CD4-positive, CD25-positive, alpha-beta regulatory T cell (primary cell): ENCODE data around the gene MED13L. TPM values are rescaled to one million over a fixed set of nuclear protein-coding genes. Genes with fewer than 3 reads are reported as not detected.
"Not testable (repeated sequence)": the region's sequence is repeated elsewhere in the genome, so short reads cannot be mapped to it uniquely, and the experiment has no call there.

Experiments
- ATAC-seq, 2 donors: fragments of 150-1000 bp; cut with Tn5 transposase; one replicate each; pipeline ENCODE4 v1.10.0; 2021; ENCODE audit warnings: low read depth in 2 of 2, moderate number of reproducible peaks in 2 of 2, moderate library complexity in 1 of 2
- DNase-seq, 3 donors: peaks; one replicate each; pipeline versions ENCODE4 v3.0.0 to v3.0.0-alpha.2; 2012 to 2022; ENCODE audit warnings: mixed read lengths in 1 of 3
- H3K27ac ChIP-seq: one replicate; pipeline ENCODE4 v1.7.0; 2013; ENCODE audit warnings: mild to moderate bottlenecking, low read length; ENCODE audit not compliant: insufficient read depth, poor library complexity, severe bottlenecking
- H3K27me3 ChIP-seq: one replicate; pipeline ENCODE4 v1.7.0; 2013; ENCODE audit warnings: low read length; ENCODE audit not compliant: control insufficient read depth, insufficient read depth
- H3K36me3 ChIP-seq: one replicate; pipeline ENCODE4 v1.7.0; 2013; ENCODE audit warnings: mild to moderate bottlenecking, low read length, moderate library complexity; ENCODE audit not compliant: control insufficient read depth, insufficient read depth
- H3K4me1 ChIP-seq: 2 replicates; pipeline ENCODE4 v1.7.0; 2013; ENCODE audit warnings: mild to moderate bottlenecking, low read length; ENCODE audit not compliant: insufficient read depth, control insufficient read depth, poor library complexity, severe bottlenecking
- H3K4me3 ChIP-seq: one replicate; pipeline ENCODE4 v1.7.0; 2013; ENCODE audit warnings: low read depth, mild to moderate bottlenecking, low read length, moderate library complexity
- H3K9me3 ChIP-seq, 2 experiments: 1 replicate in 1 of 2; 2 replicates in 1 of 2; pipeline ENCODE4 v1.7.0; 2013; ENCODE audit warnings: low read length in 2 of 2, mild to moderate bottlenecking in 1 of 2, moderate library complexity in 1 of 2; ENCODE audit not compliant: control insufficient read depth in 2 of 2
- H3K27ac Mint-ChIP-seq, 3 donors: one replicate each; pipeline ENCODE4 v1.8.0; 2020 to 2022; ENCODE audit warnings: mild to moderate bottlenecking in 3 of 3, mixed read lengths in 3 of 3, moderate library complexity in 2 of 3
- H3K27me3 Mint-ChIP-seq: one replicate; pipeline ENCODE4 v1.8.0; 2022; ENCODE audit warnings: mild to moderate bottlenecking, mixed read lengths
- H3K36me3 Mint-ChIP-seq: one replicate; pipeline ENCODE4 v1.8.0; 2020; ENCODE audit warnings: mixed read lengths
- H3K4me1 Mint-ChIP-seq, 4 donors: one replicate each; pipeline ENCODE4 v1.8.0; 2020 to 2022; ENCODE audit warnings: mixed read lengths in 4 of 4, mild to moderate bottlenecking in 1 of 4
- H3K4me3 Mint-ChIP-seq, 4 donors: one replicate each; pipeline ENCODE4 v1.8.0; 2020 to 2022; ENCODE audit warnings: mild to moderate bottlenecking in 4 of 4, mixed read lengths in 4 of 4, moderate library complexity in 3 of 4
- H3K9me3 Mint-ChIP-seq, 7 donors: one replicate each; pipeline ENCODE4 v1.8.0; 2020 to 2022; ENCODE audit warnings: mixed read lengths in 7 of 7, mild to moderate bottlenecking in 3 of 7, moderate library complexity in 2 of 7
- polyA plus RNA-seq, 4 donors: library from polyadenylated mRNA; unstranded; fragments of 300-500 nt; fragmentation: Illumina TruSeq; gene quantifications; one replicate each; pipeline ENCODE4 v1.2.3, GENCODE V29; 2021
- total RNA-seq: library from RNA; stranded (reverse); gene quantifications from one replicate; pipeline ENCODE4 v1.2.3, GENCODE V29; 2022

MED13L gene
- total and polyA plus RNA-seq, 5 donors from 2014 or later: 4.5 to 179 (median 7.0) TPM

- H3K36me3 ChIP-seq: peaks cover 71% of the 10 kb centered on the region
- H3K27me3 ChIP-seq: no peaks in the 10 kb centered on the region
- Mint-ChIP-seq H3K36me3 (peaks cover 42% of the 10 kb centered on the region), H3K4me3 (no peak overlapping the region), H3K27ac (no peak overlapping the region), H3K4me1 (peaks cover 2 to 8% (median 5%) of the 10 kb centered on the region in 4 donors), H3K27me3 (no peaks in the 10 kb centered on the region), H3K9me3 (no peaks in the 10 kb centered on the region)
- ATAC-seq: no peak
- no peak overlapping the region for H3K27ac ChIP-seq
- no peaks in the 10 kb centered on the region for H3K9me3 ChIP-seq
- no peak for DNase-seq
- H3K4me3 ChIP-seq: no peak overlapping the region
- H3K4me1 ChIP-seq: no peaks in the 10 kb centered on the region
Measured at GRCh38 chr12:115983226-115983798, 294.2 kb downstream of the MED13L start.

- no peak overlapping the region for H3K4me3 ChIP-seq
- no peak overlapping the region for H3K27ac Mint-ChIP-seq
- no peaks in the 10 kb centered on the region for H3K27me3 ChIP-seq
- H3K4me3 Mint-ChIP-seq: no peak overlapping the region
- H3K4me1 ChIP-seq: no peaks in the 10 kb centered on the region
- H3K36me3 ChIP-seq: peaks cover 66% of the 10 kb centered on the region
- H3K27me3 Mint-ChIP-seq: no peaks in the 10 kb centered on the region
- no peaks in the 10 kb centered on the region for H3K9me3 ChIP-seq
- ATAC-seq (no peak), DNase-seq (no peak)
- no peaks in the 10 kb centered on the region for H3K9me3 Mint-ChIP-seq
- peaks cover 0 to under 1% (median 0%) of the 10 kb centered on the region in 4 donors for H3K4me1 Mint-ChIP-seq
- H3K27ac ChIP-seq: no peak overlapping the region
- H3K36me3 Mint-ChIP-seq: peaks cover 32% of the 10 kb centered on the region
Measured at GRCh38 chr12:115980339-115980738, 297.2 kb downstream of the MED13L start.

- H3K27me3 Mint-ChIP-seq: no peaks in the 10 kb centered on the region
- ATAC-seq: no peak
- Histone ChIP-seq H3K4me1 (no peaks in the 10 kb centered on the region), H3K9me3 (no peaks in the 10 kb centered on the region), H3K27me3 (no peaks in the 10 kb centered on the region), H3K27ac (no peak overlapping the region), H3K4me3 (no peak overlapping the region), H3K36me3 (peaks cover 71% of the 10 kb centered on the region)
- no peak overlapping the region for H3K4me3 Mint-ChIP-seq
- H3K36me3 Mint-ChIP-seq: peaks cover 37% of the 10 kb centered on the region
- peaks cover 0 to 5% (median 0%) of the 10 kb centered on the region in 4 donors for H3K4me1 Mint-ChIP-seq
- peak overlapping the region in 1 of 3 donors; percentile 24 for H3K27ac Mint-ChIP-seq
- H3K9me3 Mint-ChIP-seq: no peaks in the 10 kb centered on the region
- DNase-seq: no peak
Measured at GRCh38 chr12:115979851-115980250, 297.6 kb downstream of the MED13L start.

GRCh38 chr12:115979351-115979750 is 298.1 kb downstream of the MED13L start:
- Histone ChIP-seq H3K27me3 (no peaks in the 10 kb centered on the region), H3K9me3 (no peaks in the 10 kb centered on the region), H3K4me1 (no peaks in the 10 kb centered on the region), H3K36me3 (peaks cover 71% of the 10 kb centered on the region), H3K4me3 (no peak overlapping the region), H3K27ac (no peak overlapping the region)
- peaks cover 0 to 5% (median 0%) of the 10 kb centered on the region in 4 donors for H3K4me1 Mint-ChIP-seq
- no peaks in the 10 kb centered on the region for H3K9me3 Mint-ChIP-seq
- no peak for ATAC-seq
- H3K27me3 Mint-ChIP-seq: no peaks in the 10 kb centered on the region
- H3K36me3 Mint-ChIP-seq: peaks cover 36% of the 10 kb centered on the region
- peak overlapping the region in 1 of 3 donors; percentile 24 for H3K27ac Mint-ChIP-seq
- H3K4me3 Mint-ChIP-seq: no peak overlapping the region
- DNase-seq: no peak

- H3K9me3 ChIP-seq, H3K27me3 Mint-ChIP-seq, H3K4me3 Mint-ChIP-seq, H3K27me3 ChIP-seq, H3K9me3 Mint-ChIP-seq, DNase-seq, H3K4me1 Mint-ChIP-seq, H3K27ac ChIP-seq, H3K4me1 ChIP-seq, ATAC-seq, H3K4me3 ChIP-seq: not testable (repeated sequence)
- H3K27ac Mint-ChIP-seq: peak overlapping the region in 2 of 3 donors; percentile 6 to 63
- H3K36me3 Mint-ChIP-seq: peaks cover 37% of the 10 kb centered on the region
- peaks cover 65% of the 10 kb centered on the region for H3K36me3 ChIP-seq
Measured at GRCh38 chr12:115976829-115977228, 300.7 kb downstream of the MED13L start.

- Histone ChIP-seq H3K36me3 (peaks cover 65% of the 10 kb centered on the region), H3K4me3 (no peak overlapping the region), H3K9me3 (no peaks in the 10 kb centered on the region), H3K4me1 (no peaks in the 10 kb centered on the region), H3K27ac (no peak overlapping the region), H3K27me3 (no peaks in the 10 kb centered on the region)
- peaks cover 39% of the 10 kb centered on the region for H3K36me3 Mint-ChIP-seq
- H3K4me3 Mint-ChIP-seq: no peak overlapping the region
- no peaks in the 10 kb centered on the region for H3K27me3 Mint-ChIP-seq
- no peaks in the 10 kb centered on the region for H3K9me3 Mint-ChIP-seq
- H3K27ac Mint-ChIP-seq: peak overlapping the region in 1 of 3 donors; percentile 3
- no peak for DNase-seq
- ATAC-seq: no peak
- peaks cover 0 to 5% (median 0%) of the 10 kb centered on the region in 4 donors for H3K4me1 Mint-ChIP-seq
Measured at GRCh38 chr12:115975411-115975810, 302.1 kb downstream of the MED13L start.

- Histone ChIP-seq H3K27me3 (no peaks in the 10 kb centered on the region), H3K9me3 (no peaks in the 10 kb centered on the region), H3K27ac (no peak overlapping the region), H3K36me3 (peaks cover 64% of the 10 kb centered on the region), H3K4me1 (no peaks in the 10 kb centered on the region), H3K4me3 (no peak overlapping the region)
- peak overlapping the region in 2 of 3 donors; percentile 14 to 45 for H3K27ac Mint-ChIP-seq
- no peak overlapping the region for H3K4me3 Mint-ChIP-seq
- peaks cover 0 to 5% (median 0%) of the 10 kb centered on the region in 4 donors for H3K4me1 Mint-ChIP-seq
- DNase-seq (no peak), ATAC-seq (no peak)
- H3K36me3 Mint-ChIP-seq: peaks cover 41% of the 10 kb centered on the region
- H3K9me3 Mint-ChIP-seq: no peaks in the 10 kb centered on the region
- H3K27me3 Mint-ChIP-seq: no peaks in the 10 kb centered on the region
Measured at GRCh38 chr12:115973968-115974724, 303.3 kb downstream of the MED13L start.
